ENCODE results near the gene TAF1D.

TAF1D gene

GRCh38 chr11:93737904-93738612 is 3.2 kb downstream of the TAF1D start:
- TF ChIP-seq EZH2 (IDR thresholded peaks at IDR 0.05; ENCODE audit: borderline replicate concordance, low read length) = no peak
- no peak for TF ChIP-seq CTCF (IDR thresholded peaks at IDR 0.05; ENCODE audit: low read length)
- no peaks in the 10 kb centered on the region for H3K9me2 ChIP-seq (ENCODE audit: low read depth, low read length)
- peaks cover 79% of the 10 kb centered on the region for H3K36me3 ChIP-seq (ENCODE audit: insufficient read depth, low read length)
- peaks cover 74% of the 10 kb centered on the region for H3K4me1 ChIP-seq (ENCODE audit: insufficient read depth, low read length, severe bottlenecking)
- 0 out of 2 replicates have a peak, but pooled peaks cover 6% of the 10 kb centered on the region for H3F3A ChIP-seq (ENCODE audit: insufficient read depth, low read length)
- peak overlapping the region; percentile 82 for H3K27ac ChIP-seq (ENCODE audit: low read depth, low read length, poor library complexity, severe bottlenecking)
- H2AFZ ChIP-seq (ENCODE audit: low read length) = no peak overlapping the region
- H3K9ac ChIP-seq (ENCODE audit: low read length) = peak overlapping the region; percentile 93; the same call in 1 of the 2 replicates
- H3K9me3 ChIP-seq (ENCODE audit: low read length) = no peaks in the 10 kb centered on the region
- H3K4me2 ChIP-seq (ENCODE audit: low read length) = peak overlapping the region; percentile 78
- peaks cover 3% of the 10 kb centered on the region; the same call in 1 of the 2 replicates for H4K20me1 ChIP-seq (ENCODE audit: insufficient read depth, low read length)
- no peaks in the 10 kb centered on the region for H3K27me3 ChIP-seq (ENCODE audit: insufficient read depth, low read length)
- H3K4me3 ChIP-seq (ENCODE audit: low read depth, low read length, poor library complexity, severe bottlenecking) = peak overlapping the region; percentile 83
- peaks cover 67% of the 10 kb centered on the region for H3K79me2 ChIP-seq (ENCODE audit: insufficient read depth, low read length)

- H3K9me2 ChIP-seq (ENCODE audit: low read depth, low read length) = no peaks in the 10 kb centered on the region
- peaks cover 63% of the 10 kb centered on the region for H3K4me1 ChIP-seq (ENCODE audit: insufficient read depth, low read length, severe bottlenecking)
- peaks cover 55% of the 10 kb centered on the region for H3K79me2 ChIP-seq (ENCODE audit: insufficient read depth, low read length)
- 0 out of 2 replicates have a peak, but pooled peaks cover 21% of the 10 kb centered on the region for H3F3A ChIP-seq (ENCODE audit: insufficient read depth, low read length)
- H3K27ac ChIP-seq (ENCODE audit: low read depth, low read length, poor library complexity, severe bottlenecking) = no peak overlapping the region
- H3K27me3 ChIP-seq (ENCODE audit: insufficient read depth, low read length) = no peaks in the 10 kb centered on the region
- H3K4me2 ChIP-seq (ENCODE audit: low read length) = no peak overlapping the region
- no peak overlapping the region for H3K9ac ChIP-seq (ENCODE audit: low read length)
- no peak overlapping the region for H2AFZ ChIP-seq (ENCODE audit: low read length)
- peaks cover 96% of the 10 kb centered on the region for H3K36me3 ChIP-seq (ENCODE audit: insufficient read depth, low read length)
- TF ChIP-seq EZH2 (IDR thresholded peaks at IDR 0.05; ENCODE audit: borderline replicate concordance, low read length) = no peak
- no peak for TF ChIP-seq CTCF (IDR thresholded peaks at IDR 0.05; ENCODE audit: low read length)
- no peaks in the 10 kb centered on the region for H3K9me3 ChIP-seq (ENCODE audit: low read length)
- H4K20me1 ChIP-seq (ENCODE audit: insufficient read depth, low read length) = peaks cover 3% of the 10 kb centered on the region; the same call in 1 of the 2 replicates
- H3K4me3 ChIP-seq (ENCODE audit: low read depth, low read length, poor library complexity, severe bottlenecking) = no peak overlapping the region
Measured at GRCh38 chr11:93736129-93736528, 5.2 kb downstream of the TAF1D start.

GRCh38 chr11:93735627-93736026 is 5.7 kb downstream of the TAF1D start:
- Histone ChIP-seq H3K4me1 (ENCODE audit: insufficient read depth, low read length, severe bottlenecking) (peaks cover 63% of the 10 kb centered on the region), H3K79me2 (ENCODE audit: insufficient read depth, low read length) (peaks cover 50% of the 10 kb centered on the region), H2AFZ (ENCODE audit: low read length) (no peak overlapping the region), H3K9me2 (ENCODE audit: low read depth, low read length) (no peaks in the 10 kb centered on the region), H3K9ac (ENCODE audit: low read length) (no peak overlapping the region), H3K4me3 (ENCODE audit: low read depth, low read length, poor library complexity, severe bottlenecking) (no peak overlapping the region), H4K20me1 (ENCODE audit: insufficient read depth, low read length) (peaks cover 3% of the 10 kb centered on the region; the same call in 1 of the 2 replicates), H3K27ac (ENCODE audit: low read depth, low read length, poor library complexity, severe bottlenecking) (no peak overlapping the region), H3K9me3 (ENCODE audit: low read length) (no peaks in the 10 kb centered on the region), H3F3A (ENCODE audit: insufficient read depth, low read length) (0 out of 2 replicates have a peak, but pooled peaks cover 21% of the 10 kb centered on the region), H3K4me2 (ENCODE audit: low read length) (no peak overlapping the region), H3K36me3 (ENCODE audit: insufficient read depth, low read length) (peaks cover 100% of the 10 kb centered on the region), H3K27me3 (ENCODE audit: insufficient read depth, low read length) (no peaks in the 10 kb centered on the region)
- TF ChIP-seq CTCF (IDR thresholded peaks at IDR 0.05; ENCODE audit: low read length) = no peak
- TF ChIP-seq EZH2 (IDR thresholded peaks at IDR 0.05; ENCODE audit: borderline replicate concordance, low read length) = no peak

All from OCI-LY1 (cell line).